Measurements from ENCODE around the gene RNF183.

- no peak for TF ChIP-seq CTCF (IDR thresholded peaks at IDR 0.05; ENCODE audit: poor library complexity, severe bottlenecking)
- no peak for TF ChIP-seq EP300 (conservative IDR thresholded peaks at IDR 0.05; ENCODE audit: poor library complexity, severe bottlenecking)
- no peak for TF ChIP-seq POLR2AphosphoS5 (IDR thresholded peaks at IDR 0.05)
- TF ChIP-seq TAF1 (IDR thresholded peaks at IDR 0.05; ENCODE audit: low read depth): no peak
- TF ChIP-seq EZH2 (IDR thresholded peaks at IDR 0.05; ENCODE audit: borderline replicate concordance, insufficient read depth, low read length, poor library complexity, severe bottlenecking): no peak
- TF ChIP-seq RAD21 (conservative IDR thresholded peaks at IDR 0.05): no peak
Observed at GRCh38 chr9:113326230-113326629, 23.1 kb upstream of the RNF183 start.

Measured in neural cell (in vitro differentiated cells).